Embryonic facial prominence (tissue), 1 donor: ENCODE results near the gene FBLN2.
"Not testable (repeated sequence)": the region's sequence is repeated elsewhere in the genome, so short reads cannot be mapped to it uniquely, and the experiment has no call there.

Source experiments
- DNase-seq: peaks from one replicate; pipeline ENCODE4 v3.0.0-alpha.2; 2016; ENCODE audit errors: extremely low spot score

Gene FBLN2

DNA sequence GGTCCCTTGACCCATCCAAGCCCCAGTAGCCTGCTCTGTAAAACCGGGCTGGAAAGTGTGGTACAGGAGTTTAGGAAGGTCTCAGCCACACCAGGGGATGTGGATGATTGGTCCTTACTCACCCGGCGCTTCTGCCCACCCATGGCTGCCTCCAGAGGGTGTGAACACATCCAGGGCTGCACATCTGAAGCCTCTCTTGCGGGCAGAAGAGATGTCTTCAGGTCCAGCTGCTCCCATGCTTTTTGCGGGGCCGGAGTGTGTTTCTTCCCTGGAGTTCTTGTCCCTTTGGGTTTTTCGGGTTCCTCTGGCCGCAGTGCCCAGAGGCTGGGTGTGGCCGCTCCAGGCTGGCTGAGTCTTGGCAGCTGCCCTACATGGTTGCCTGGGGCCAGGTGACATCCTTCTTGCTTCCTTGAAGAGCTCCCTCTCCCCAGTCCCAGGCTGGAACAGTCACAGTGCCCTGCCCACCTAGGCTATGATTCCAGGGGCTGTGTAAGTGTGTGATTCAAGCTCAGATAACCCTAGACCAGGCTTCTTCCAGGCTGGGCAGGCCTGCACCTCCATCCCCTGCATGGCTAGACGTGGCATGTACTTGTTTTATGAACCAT is 34.9 kb upstream of the FBLN2 start:
- no peak for DNase-seq

DNA sequence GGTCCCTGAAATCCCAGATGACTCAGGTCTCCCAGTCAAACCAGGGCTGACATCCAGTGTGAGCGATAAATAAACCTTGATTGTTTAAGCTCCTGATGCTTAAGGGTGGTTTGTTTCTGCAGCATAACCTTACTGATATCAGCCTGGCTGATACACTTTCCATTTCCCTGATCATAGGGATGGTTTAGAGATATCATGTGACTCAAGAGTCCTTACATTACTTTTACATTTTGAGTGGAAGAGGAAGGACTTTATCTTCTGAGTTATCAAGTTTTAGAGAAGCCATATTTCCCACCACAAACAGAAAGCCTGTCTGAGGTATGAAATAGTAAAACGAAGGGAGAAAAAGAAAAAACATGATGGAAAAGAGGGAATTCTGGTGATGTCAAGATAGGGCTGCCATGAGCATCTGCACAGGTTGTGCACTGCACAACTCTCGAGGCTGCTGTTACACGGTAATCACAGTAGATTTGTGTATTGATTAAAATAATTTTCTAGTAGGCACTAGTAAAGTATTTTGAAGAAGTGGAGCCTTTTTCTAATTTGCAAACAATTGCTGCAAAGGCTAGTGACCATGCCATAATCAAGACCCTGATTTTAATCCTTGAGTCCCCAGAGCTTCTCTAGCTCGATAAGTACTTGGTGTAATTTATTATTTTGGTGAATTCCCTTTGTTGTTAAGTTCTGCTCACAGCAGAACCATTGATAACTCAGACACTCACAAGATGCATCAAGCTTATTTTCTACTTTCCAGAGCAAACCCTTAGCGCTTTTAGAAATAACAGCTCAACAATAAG is 34.1 kb upstream of the FBLN2 start:
- DNase-seq = no peak

- DNase-seq = no peak
These were observed 32.9 kb upstream of the FBLN2 start for GRCh38 chr3:13515786-13516759.

GRCh38 chr3:13516760-13517135 is 32.2 kb upstream of the FBLN2 start:
- no peak for DNase-seq

DNA sequence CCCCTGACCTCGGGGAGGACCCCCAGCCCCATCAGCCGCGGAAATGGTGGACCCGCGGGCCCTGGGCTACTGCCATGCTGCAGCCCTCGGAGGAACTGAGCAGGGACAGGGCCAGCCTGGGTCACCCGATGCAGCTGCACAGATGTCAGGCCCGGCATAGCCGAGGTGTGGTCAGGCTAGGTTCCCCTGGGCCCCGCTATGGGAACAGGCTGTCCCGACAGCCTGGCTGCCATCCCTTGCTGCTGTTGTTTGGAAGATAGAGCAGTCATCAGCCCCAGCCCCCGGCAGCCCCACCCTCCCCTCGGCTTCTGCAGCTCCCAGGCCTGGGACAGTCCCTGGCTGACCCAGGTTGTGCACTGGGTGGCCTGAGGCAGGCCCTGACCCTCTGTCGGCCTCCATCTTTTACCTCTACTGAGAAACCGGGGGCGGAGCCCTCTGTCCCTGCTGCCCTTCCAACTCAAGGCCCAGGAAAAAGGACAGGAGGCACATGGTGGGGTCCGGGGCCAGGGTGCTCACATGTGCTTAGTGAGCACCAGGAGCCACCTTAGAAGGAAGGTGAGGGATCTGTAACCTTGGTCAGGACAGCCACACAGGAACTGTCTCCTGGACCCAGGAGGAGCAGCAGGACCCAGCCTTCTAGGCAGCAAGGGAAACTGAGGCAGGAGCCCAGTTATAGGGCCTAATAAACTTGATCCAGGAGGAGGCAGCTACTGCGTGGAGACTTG is 31.5 kb upstream of the FBLN2 start:
- DNase-seq = no peak

DNA sequence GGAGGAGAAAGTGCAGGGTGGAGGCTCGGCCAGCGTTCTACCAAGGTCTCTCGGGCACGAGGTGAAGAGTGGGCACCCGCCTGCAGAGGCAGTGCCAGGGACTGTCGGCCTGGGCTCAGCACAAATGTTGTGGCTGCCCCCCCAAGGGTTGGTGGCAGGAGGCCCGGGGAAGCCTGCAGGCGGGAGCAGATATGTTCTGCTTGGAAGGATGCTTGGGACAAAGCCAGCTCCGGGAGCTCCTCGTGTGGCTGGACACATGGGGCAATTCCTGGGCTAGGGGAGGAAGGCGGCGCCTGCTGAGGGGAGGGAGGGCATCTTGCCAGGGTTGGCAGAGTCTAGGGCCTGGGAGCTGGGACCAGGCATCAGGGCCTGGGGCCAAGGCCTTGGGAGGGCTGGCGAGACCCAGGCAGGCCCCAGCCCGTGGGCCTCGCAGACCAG is 30.4 kb upstream of the FBLN2 start:
- DNase-seq = no peak

DNA sequence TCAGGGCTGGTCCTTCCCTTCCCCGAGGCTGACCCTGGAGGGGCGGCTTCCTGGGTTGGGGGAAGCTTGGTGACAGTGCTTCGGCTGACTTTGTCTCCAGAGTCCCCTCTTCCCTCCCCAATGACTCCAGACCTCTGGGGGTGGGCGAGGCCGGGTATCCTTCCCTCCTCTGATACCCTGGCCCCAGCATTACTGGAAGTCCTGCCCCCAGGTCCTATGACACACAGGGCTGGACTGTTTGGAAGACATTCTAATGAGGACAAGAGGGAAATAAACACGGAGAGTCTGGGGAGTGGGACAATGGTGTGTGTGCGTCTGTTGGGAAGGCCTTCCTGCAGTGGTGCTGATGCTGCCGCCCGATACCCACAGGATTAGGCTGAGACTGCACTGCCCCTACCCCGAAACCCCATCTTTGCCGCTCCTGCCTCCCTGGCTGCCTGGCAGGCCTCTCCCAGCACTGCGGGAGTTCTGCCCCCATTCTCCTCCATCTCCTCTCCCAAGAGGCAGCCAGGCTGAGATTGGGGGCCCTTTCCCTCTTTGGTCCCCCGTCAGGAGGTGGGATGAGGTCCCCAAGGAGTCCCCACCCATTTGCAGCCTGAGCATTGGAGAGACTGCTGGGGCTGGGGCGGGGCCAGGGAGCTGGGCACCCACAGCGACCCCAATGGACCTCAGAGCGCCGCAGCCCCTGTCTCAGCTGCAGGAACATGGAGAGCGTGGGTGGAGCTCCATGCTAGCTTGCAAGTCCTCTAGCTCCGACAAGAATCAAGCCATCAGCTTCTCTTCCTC is 29.7 kb upstream of the FBLN2 start:
- no peak for DNase-seq

- DNase-seq = no peak
These were observed 28.5 kb upstream of the FBLN2 start for GRCh38 chr3:13520326-13520880.

DNA sequence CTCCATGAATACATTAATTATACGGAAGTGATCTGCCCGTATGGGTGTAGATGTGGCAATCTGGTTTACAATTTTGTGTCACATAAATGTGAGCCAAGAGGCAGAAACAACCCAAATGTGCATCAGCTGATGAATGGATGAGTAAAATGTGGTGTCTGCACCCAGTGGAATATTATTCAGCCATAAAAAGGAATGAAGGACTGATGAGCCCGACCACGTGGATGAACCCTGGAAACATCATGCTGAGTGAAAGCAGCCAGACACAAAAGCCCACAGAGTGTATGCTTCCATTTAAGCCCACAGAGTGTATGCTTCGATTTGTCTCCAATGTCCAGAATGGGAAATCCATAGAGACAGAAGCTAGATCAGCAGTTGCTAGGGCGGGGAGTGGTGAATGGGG is 27.6 kb upstream of the FBLN2 start:
- no peak for DNase-seq

DNA sequence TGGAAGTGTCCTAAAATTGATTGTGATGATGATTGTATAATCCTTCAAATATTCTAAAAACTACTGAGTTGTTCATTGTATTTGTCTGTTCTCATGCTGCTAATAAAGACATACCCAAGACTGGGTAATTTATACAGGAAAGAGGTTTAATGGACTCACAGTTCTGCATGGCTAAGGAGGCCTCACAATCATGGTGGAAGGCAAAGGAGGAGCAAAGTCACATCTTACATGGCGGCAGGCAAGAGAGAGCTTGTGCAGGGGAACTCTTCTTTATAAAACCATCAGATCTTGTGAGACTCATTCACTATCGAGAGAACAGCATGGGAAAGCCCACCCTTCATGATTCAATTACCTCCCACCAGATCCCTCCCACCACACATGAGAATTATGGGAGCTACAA is 27.2 kb upstream of the FBLN2 start:
- DNase-seq = not testable (repeated sequence)

- DNase-seq = no peak
These were observed 26.7 kb upstream of the FBLN2 start for GRCh38 chr3:13522236-13522635.

DNA sequence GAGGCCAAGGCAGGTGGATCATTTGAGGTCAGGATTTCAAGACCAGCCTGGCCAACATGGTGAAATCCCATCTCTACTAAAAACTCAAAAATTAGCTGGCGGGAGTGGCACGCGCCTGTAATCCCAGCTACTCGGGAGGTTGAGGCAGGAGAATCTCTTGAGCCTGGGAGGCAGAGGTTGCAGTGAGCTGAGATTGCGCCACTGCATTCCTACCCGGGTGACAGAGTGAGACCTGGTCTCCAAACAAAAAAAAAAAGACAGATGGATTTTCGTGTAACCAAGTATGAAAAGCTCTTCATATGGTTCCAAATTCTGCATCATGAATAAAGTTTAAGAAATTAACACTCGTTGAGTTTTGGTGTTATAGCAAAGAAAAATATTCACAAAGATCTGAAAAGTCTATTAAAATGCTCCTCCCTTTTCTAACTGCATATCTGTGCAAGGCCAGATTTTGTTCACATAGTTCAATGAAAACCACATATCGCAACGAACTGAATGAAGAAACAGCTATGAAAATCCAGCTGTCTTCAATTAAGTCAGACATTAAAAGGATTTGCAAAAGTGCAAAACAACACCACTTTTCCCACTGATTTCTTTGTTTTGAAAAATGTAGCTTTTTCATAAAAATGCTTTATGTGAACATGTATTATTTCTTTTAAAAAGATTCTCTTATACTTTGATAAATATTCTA is 23.8 kb upstream of the FBLN2 start:
- no peak for DNase-seq

DNA sequence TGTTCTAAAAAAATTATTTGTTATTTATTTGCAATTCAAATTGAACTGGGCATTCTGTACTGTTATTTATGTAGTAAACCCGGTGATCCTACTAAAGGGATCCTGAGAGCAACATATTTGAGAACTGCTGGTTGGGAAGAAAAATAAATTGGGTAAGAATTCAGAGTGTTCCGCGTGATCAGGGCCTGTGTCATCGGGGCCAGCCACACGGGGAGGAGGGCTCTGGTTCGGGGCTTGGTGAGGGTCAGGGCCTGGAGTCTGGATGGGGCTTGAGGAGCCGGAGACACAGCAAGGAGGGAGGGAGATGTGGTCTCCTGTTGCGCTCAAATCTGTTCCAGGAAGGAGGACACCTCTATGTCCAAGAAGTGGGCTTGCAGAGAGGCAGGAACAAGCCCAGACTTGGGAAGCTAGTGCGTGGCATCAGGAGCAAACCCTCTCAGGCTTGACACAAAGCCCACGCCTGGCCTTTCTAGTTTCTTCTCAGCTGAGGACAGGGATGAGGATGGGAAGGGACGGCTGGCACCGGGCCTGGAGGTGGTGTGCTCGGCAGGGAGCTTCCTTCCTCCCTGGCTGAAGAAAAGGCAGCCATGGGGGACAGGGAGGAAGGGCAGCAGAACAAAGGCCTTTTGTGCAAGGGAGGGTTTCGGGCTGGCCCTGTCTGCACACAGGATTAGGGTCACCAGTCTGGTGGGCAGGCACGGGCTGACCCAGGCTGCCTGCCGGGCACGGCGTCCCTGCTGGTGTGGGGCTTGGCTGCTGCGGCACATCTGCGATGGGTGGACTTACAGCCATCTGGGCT is 22.9 kb upstream of the FBLN2 start:
- no peak for DNase-seq

DNA sequence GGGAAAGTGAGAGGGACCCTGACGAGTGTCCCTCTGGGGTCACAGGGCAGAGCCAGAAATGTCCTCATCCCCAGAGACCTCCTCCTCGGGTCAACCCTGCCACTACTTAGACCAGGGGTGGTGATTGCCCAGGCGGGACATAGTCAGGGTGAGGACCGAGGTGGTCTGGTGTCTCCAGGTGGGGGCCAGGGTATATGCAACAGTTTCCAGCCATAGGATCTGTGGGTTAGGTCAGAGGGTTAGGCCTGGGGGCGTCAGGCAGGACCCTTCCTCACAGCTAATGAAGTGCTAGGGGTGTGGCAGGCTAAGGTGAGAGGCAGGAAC is 22.3 kb upstream of the FBLN2 start:
- DNase-seq = no peak

GRCh38 chr3:13528217-13528867 is 20.6 kb upstream of the FBLN2 start:
- DNase-seq = no peak

DNA sequence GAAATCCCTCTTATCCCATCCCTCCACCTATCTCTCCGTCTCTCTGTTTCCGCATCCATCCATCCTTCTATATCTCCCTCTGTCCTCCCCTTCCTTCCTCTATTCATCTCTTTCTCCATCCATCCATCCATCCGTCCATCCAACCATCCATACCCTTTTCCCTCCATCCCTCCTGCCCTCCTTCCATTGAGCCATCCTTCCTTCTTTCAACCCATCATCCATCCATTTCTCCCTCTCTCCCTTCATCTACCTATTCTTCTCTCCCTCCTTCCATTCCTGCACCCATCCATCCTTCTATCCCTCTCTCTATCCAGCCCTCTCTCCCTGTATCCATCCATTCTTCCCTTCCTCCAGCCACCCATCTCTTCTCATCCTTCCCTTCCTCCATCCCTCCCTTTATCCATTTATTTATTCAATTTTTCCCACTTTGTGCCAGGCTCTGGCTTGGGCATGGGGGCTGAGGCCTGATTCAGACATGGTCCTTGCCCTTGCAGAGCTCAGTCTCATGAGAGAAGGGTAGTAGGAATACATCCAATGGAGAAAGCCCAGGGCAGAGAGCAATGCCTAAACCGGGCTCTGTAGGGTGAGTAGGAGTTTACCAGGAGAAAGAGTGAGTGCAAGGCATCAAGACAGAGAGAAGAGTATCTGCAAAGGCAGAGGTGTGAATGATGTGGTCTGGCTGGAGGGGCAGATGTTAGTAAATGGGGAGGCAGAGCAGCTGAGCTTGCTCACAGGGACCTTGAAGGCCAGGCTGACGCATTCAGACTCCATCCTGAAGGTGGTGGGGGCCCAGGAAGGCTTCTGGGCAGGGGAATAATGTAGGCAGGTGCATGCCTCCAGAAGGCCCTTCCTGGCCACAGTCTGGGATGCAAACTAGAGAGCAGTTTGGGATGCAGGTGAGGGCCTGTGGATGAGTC is 19.5 kb upstream of the FBLN2 start:
- no peak for DNase-seq

- no peak for DNase-seq
These were observed 18.5 kb upstream of the FBLN2 start for GRCh38 chr3:13530241-13531009.
